ENCODE data around the gene TBC1D2. TPM values are rescaled to one million over a fixed set of nuclear protein-coding genes. Genes with fewer than 3 reads are reported as not detected.
A peak's percentile ranks its signal among the peaks of the same experiment; 100 is the strongest.

The TBC1D2 gene
- total and polyA plus RNA-seq, 2 of the 4 experiments (the other 2 are of a cell fraction) = 36.9 to 62.7 TPM

DNA sequence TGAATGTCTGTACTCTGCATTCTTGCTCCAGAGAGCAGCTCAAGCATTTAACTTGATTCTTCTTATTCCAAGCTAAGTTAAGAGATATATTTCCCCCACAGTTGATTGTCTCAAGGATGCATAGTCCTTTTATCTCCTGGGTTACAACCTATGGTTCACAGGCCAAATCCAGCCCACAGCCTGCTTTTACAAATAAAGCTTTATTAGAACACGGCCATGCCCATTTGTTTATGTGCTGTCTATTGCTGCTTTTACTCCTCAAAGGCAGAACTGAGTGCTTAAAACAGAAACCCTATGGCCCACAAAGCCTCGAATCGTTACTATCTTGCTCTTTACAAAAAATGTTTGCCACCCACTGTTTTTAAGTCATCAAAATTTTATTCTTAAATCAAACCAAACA, 25.8 kb downstream of the TBC1D2 start:
- H2BK120ac ChIP-seq (ENCODE audit: low read depth, low read length) = no peak overlapping the region; the same call in 1 of the 2 replicates
- ATAC-seq (ENCODE audit: low read depth) = no peak
- DNase-seq = no peak
- no peak overlapping the region for H3K4me2 ChIP-seq (ENCODE audit: low read depth, low read length)
- peaks cover 23 to 69% of the 10 kb centered on the region in 2 experiments for H3K79me1 ChIP-seq (ENCODE audit: low read depth in 1 of 2, low read length in 2 of 2)
- H2BK15ac ChIP-seq (ENCODE audit: low read depth, low read length) = no peak overlapping the region
- intact Hi-C loops (cut with micrococcal nuclease) (no loop called here), in situ Hi-C loops (cut with MboI; ENCODE audit: low sequenced_read_pairs) (no loop called here), dilution Hi-C loops (cut with HindIII; ENCODE audit: low sequenced_read_pairs, unreplicated experiment) (no loop called here)
- ChIA-PET POLR2A (ENCODE audit: unreplicated experiment) (no interaction called here), CTCF (interaction anchor here (0.5 to 0.7 kb wide), 2 partner anchors 171 to 797 kb away, joined by 3 read pairs; no protein-coding TSS in a partner anchor)
- peak overlapping the region in 1 of 2 experiments; percentile 45; a peak in 3 of 4 replicates for H4K8ac ChIP-seq (ENCODE audit: low read depth in 2 of 2, low read length in 2 of 2)
- peaks cover 42% of the 10 kb centered on the region for H3K4me1 ChIP-seq (ENCODE audit: control insufficient read depth, insufficient read depth, low read length)
- peak overlapping the region; percentile 43; the same call in 1 of the 2 replicates for H2BK20ac ChIP-seq (ENCODE audit: low read depth, low read length)
- H3K18ac ChIP-seq (ENCODE audit: low read depth, low read length) = no peak overlapping the region
- TF ChIP-seq CHD1 (IDR thresholded peaks at IDR 0.05; ENCODE audit: low read depth, low read length) (no peak), RCOR1 (IDR thresholded peaks at IDR 0.05; ENCODE audit: insufficient replicate concordance, low read length) (no peak), RFX5 (IDR thresholded peaks at IDR 0.05; ENCODE audit: low read depth, low read length) (no peak), CEBPB (IDR thresholded peaks at IDR 0.05; ENCODE audit: low read depth, low read length) (no peak), SMC3 (IDR thresholded peaks at IDR 0.05; ENCODE audit: low read depth, low read length) (no peak), FOS (IDR thresholded peaks at IDR 0.05; ENCODE audit: low read depth, low read length) (no peak), MAFK (IDR thresholded peaks at IDR 0.05; ENCODE audit: low read depth, low read length) (no peak), MXI1 (IDR thresholded peaks at IDR 0.05; ENCODE audit: borderline replicate concordance, low read depth, low read length) (no peak), MAZ (IDR thresholded peaks at IDR 0.05; ENCODE audit: borderline replicate concordance, low read depth, low read length) (no peak), BHLHE40 (IDR thresholded peaks at IDR 0.05; ENCODE audit: low read depth, low read length) (no peak), POLR2A (IDR thresholded peaks at IDR 0.05; ENCODE audit: low read depth, low read length) (no peak), RAD21 (IDR thresholded peaks at IDR 0.05; ENCODE audit: low read length) (no peak), NFE2L2 (IDR thresholded peaks at IDR 0.05; ENCODE audit: low read depth, low read length) (no peak)
- TF ChIP-seq, protein P1, sequence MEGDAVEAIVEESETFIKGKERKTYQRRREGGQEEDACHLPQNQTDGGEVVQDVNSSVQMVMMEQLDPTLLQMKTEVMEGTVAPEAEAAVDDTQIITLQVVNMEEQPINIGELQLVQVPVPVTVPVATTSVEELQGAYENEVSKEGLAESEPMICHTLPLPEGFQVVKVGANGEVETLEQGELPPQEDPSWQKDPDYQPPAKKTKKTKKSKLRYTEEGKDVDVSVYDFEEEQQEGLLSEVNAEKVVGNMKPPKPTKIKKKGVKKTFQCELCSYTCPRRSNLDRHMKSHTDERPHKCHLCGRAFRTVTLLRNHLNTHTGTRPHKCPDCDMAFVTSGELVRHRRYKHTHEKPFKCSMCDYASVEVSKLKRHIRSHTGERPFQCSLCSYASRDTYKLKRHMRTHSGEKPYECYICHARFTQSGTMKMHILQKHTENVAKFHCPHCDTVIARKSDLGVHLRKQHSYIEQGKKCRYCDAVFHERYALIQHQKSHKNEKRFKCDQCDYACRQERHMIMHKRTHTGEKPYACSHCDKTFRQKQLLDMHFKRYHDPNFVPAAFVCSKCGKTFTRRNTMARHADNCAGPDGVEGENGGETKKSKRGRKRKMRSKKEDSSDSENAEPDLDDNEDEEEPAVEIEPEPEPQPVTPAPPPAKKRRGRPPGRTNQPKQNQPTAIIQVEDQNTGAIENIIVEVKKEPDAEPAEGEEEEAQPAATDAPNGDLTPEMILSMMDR (conservative IDR thresholded peaks at IDR 0.05; ENCODE audit: low read depth, low read length) = no peak
- TF ChIP-seq, protein P2, sequence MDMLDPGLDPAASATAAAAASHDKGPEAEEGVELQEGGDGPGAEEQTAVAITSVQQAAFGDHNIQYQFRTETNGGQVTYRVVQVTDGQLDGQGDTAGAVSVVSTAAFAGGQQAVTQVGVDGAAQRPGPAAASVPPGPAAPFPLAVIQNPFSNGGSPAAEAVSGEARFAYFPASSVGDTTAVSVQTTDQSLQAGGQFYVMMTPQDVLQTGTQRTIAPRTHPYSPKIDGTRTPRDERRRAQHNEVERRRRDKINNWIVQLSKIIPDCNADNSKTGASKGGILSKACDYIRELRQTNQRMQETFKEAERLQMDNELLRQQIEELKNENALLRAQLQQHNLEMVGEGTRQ (IDR thresholded peaks at IDR 0.05; ENCODE audit: low read depth, low read length) = no peak
- TF ChIP-seq, protein P3, sequence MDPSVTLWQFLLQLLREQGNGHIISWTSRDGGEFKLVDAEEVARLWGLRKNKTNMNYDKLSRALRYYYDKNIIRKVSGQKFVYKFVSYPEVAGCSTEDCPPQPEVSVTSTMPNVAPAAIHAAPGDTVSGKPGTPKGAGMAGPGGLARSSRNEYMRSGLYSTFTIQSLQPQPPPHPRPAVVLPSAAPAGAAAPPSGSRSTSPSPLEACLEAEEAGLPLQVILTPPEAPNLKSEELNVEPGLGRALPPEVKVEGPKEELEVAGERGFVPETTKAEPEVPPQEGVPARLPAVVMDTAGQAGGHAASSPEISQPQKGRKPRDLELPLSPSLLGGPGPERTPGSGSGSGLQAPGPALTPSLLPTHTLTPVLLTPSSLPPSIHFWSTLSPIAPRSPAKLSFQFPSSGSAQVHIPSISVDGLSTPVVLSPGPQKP (IDR thresholded peaks at IDR 0.05; ENCODE audit: borderline replicate concordance, low read depth, low read length) = no peak
- peak overlapping the region; percentile 68 for H2AK5ac ChIP-seq (ENCODE audit: low read depth, low read length)
- H3K9me1 ChIP-seq (ENCODE audit: insufficient read depth, low read length) = peaks cover 39% of the 10 kb centered on the region
- no peak overlapping the region for H3K27ac ChIP-seq (ENCODE audit: insufficient read depth, low read length)
- no peak overlapping the region for H3K4ac ChIP-seq (ENCODE audit: low read depth, low read length)
- no peak overlapping the region for H4K5ac ChIP-seq (ENCODE audit: low read depth, low read length)
- no peak overlapping the region for H3K4me3 ChIP-seq (ENCODE audit: insufficient read depth, low read depth, low read length)
- no peaks in the 10 kb centered on the region for H4K20me1 ChIP-seq (ENCODE audit: insufficient read depth, low read length)
- no TSS peak for BruUV-seq (replicated peaks)
- no peak overlapping the region for H3K9ac ChIP-seq (ENCODE audit: low read depth, low read length)
- peak overlapping the region; percentile 25; the same call in 1 of the 2 replicates for H4K91ac ChIP-seq (ENCODE audit: insufficient read depth, low read depth, low read length)
- H2BK5ac ChIP-seq (ENCODE audit: low read depth, low read length, poor library complexity, severe bottlenecking) = peak overlapping the region; percentile 63
- no peak overlapping the region for H3K56ac ChIP-seq (ENCODE audit: extremely low read depth, insufficient read depth, low read length)
- H3K36me3 ChIP-seq (ENCODE audit: control insufficient read depth, insufficient read depth, low read length) = peaks cover 18% of the 10 kb centered on the region
- H3K27me3 ChIP-seq (ENCODE audit: control insufficient read depth, insufficient read depth, low read length) = no peaks in the 10 kb centered on the region
- H2AK9ac ChIP-seq (replicated peaks; ENCODE audit: low read depth, low read length, poor library complexity) = no peak overlapping the region
- WGBS, 2 experiments (ENCODE audit: extremely low coverage in 2 of 2, insufficient read length in 1 of 2) = 90% methylated on average over 2 of the region's 3 CpGs; no CpG with 5 or more reads in 1 of the 2 experiments
- H3K9me3 ChIP-seq (ENCODE audit: control insufficient read depth, insufficient read depth, low read length) = no peaks in the 10 kb centered on the region
- peak overlapping the region; percentile 17; the same call in 1 of the 2 replicates for H3K23ac ChIP-seq (ENCODE audit: low read depth, low read length)
- no peak overlapping the region; the same call in 1 of the 2 replicates for H3K14ac ChIP-seq (replicated peaks; ENCODE audit: low read depth, low read length)
- no peak overlapping the region for H2AFZ ChIP-seq (replicated peaks; ENCODE audit: low read length, poor library complexity)

Data from IMR-90 (cell line).